Right atrium auricular region (tissue), 2 donors: ENCODE data around the gene TRIM41. TPM values are rescaled to one million over a fixed set of nuclear protein-coding genes. Genes with fewer than 3 reads are reported as not detected.

Source experiments
- DNase-seq: peaks from one replicate; pipeline ENCODE4 v3.0.0-alpha.2; 2019; ENCODE audit warnings: low spot score
- H3K27ac ChIP-seq, 2 donors: fragments of 200-600 bp; sonication (generic); 1 replicate in 1 of 2; 2 replicates in 1 of 2; pipeline ENCODE4 v1.5.1; 2016 to 2019
- H3K27me3 ChIP-seq, 2 donors: fragments of 200-600 bp; sonication (generic); one replicate each; pipeline versions ENCODE4 v1.5.1 to v1.6.0; 2017 to 2019
- H3K36me3 ChIP-seq: fragments of 200-600 bp; sonication (generic); one replicate; pipeline ENCODE4 v1.5.1; 2016
- H3K4me1 ChIP-seq, 2 donors: fragments of 200-600 bp; sonication (generic); one replicate each; pipeline versions ENCODE4 v1.5.1 to v1.6.0; 2017 to 2019
- H3K4me3 ChIP-seq, 2 donors: fragments of 200-600 bp; sonication (generic); 1 replicate in 1 of 2; 2 replicates in 1 of 2; pipeline ENCODE4 v1.5.1; 2017 to 2019; ENCODE audit warnings: mild to moderate bottlenecking in 1 of 2, moderate library complexity in 1 of 2
- H3K9me3 ChIP-seq, 2 donors: fragments of 200-600 bp; sonication (generic); one replicate each; pipeline ENCODE4 v1.5.1; 2019
- CTCF ChIP-seq, 2 donors: fragments of 200-600 bp; sonication (generic); IDR thresholded peaks; one replicate each; pipeline ENCODE4 v1.5.1; 2019; ENCODE audit warnings: antibody characterized with exemption in 2 of 2
- total RNA-seq, 2 donors: library from RNA; depleted of rRNA; stranded (reverse); fragments of >200 nt; gene quantifications; one replicate each; pipeline ENCODE4 v1.1.0, GENCODE V29; 2016

Gene TRIM41
- total RNA-seq, 2 donors from 2014 or later = 10.0 to 11.2 TPM

GRCh38 chr5:181191526-181192336 is 31.4 kb upstream of the TRIM41 start:
- no peak for TF ChIP-seq CTCF (IDR thresholded peaks at IDR 0.05)
- peak overlapping the region; percentile 93 to 94 for H3K27ac ChIP-seq
- H3K27me3 ChIP-seq = no peaks in the 10 kb centered on the region
- peak; percentile 98 for DNase-seq
- no peaks in the 10 kb centered on the region for H3K9me3 ChIP-seq
- no peaks in the 10 kb centered on the region for H3K36me3 ChIP-seq
- H3K4me1 ChIP-seq = peaks cover 0 to 28% of the 10 kb centered on the region in 2 donors
- H3K4me3 ChIP-seq = peak overlapping the region; percentile 66 to 68

GRCh38 chr5:181192337-181193046 is 30.6 kb upstream of the TRIM41 start:
- Histone ChIP-seq H3K36me3 (no peaks in the 10 kb centered on the region), H3K9me3 (no peaks in the 10 kb centered on the region)

GRCh38 chr5:181193656-181194055 is 29.4 kb upstream of the TRIM41 start:
- Histone ChIP-seq H3K27me3 (no peaks in the 10 kb centered on the region), H3K27ac (no peak overlapping the region), H3K4me3 (no peak overlapping the region), H3K4me1 (peaks cover 0 to 23% of the 10 kb centered on the region in 2 donors), H3K36me3 (no peaks in the 10 kb centered on the region), H3K9me3 (no peaks in the 10 kb centered on the region)
- no peak for TF ChIP-seq CTCF (IDR thresholded peaks at IDR 0.05)
- DNase-seq = no peak

More at GRCh38 chr5:181192337-181193046, 30.6 kb upstream of the TRIM41 start:
- Histone ChIP-seq H3K27ac (peak overlapping the region; percentile 93 to 94), H3K27me3 (no peaks in the 10 kb centered on the region), H3K4me3 (peak overlapping the region; percentile 66 to 68), H3K4me1 (peaks cover 0 to 28% of the 10 kb centered on the region in 2 donors)
- no peak for TF ChIP-seq CTCF (IDR thresholded peaks at IDR 0.05)
- no peak for DNase-seq

- Histone ChIP-seq H3K4me1 (peaks cover 0 to 22% of the 10 kb centered on the region in 2 donors), H3K27me3 (no peaks in the 10 kb centered on the region), H3K4me3 (no peak overlapping the region), H3K36me3 (no peaks in the 10 kb centered on the region), H3K9me3 (no peaks in the 10 kb centered on the region), H3K27ac (no peak overlapping the region)
- TF ChIP-seq CTCF (IDR thresholded peaks at IDR 0.05) = no peak
- no peak for DNase-seq
Observed at GRCh38 chr5:181194489-181195248, 28.4 kb upstream of the TRIM41 start.

- Histone ChIP-seq H3K4me3 (no peak overlapping the region), H3K27me3 (no peaks in the 10 kb centered on the region), H3K9me3 (no peaks in the 10 kb centered on the region), H3K4me1 (peaks cover 0 to 16% of the 10 kb centered on the region in 2 donors), H3K27ac (no peak overlapping the region), H3K36me3 (no peaks in the 10 kb centered on the region)
- no peak for DNase-seq
- TF ChIP-seq CTCF (IDR thresholded peaks at IDR 0.05) = no peak
Observed at GRCh38 chr5:181195249-181195761, 27.8 kb upstream of the TRIM41 start.
